GM21528 (cell line): ENCODE measurements around the gene DAB2IP.
"Not testable (repeated sequence)": the region's sequence is repeated elsewhere in the genome, so short reads cannot be mapped to it uniquely, and the experiment has no call there.

ENCODE experiments used
- ATAC-seq: cut with Tn5 transposase; IDR thresholded peaks from one replicate; pipeline ENCODE4 v1.9.1; 2021; ENCODE audit warnings: mild to moderate bottlenecking, moderate library complexity; ENCODE audit not compliant: unreplicated experiment, low FRiP score

Gene DAB2IP

DNA sequence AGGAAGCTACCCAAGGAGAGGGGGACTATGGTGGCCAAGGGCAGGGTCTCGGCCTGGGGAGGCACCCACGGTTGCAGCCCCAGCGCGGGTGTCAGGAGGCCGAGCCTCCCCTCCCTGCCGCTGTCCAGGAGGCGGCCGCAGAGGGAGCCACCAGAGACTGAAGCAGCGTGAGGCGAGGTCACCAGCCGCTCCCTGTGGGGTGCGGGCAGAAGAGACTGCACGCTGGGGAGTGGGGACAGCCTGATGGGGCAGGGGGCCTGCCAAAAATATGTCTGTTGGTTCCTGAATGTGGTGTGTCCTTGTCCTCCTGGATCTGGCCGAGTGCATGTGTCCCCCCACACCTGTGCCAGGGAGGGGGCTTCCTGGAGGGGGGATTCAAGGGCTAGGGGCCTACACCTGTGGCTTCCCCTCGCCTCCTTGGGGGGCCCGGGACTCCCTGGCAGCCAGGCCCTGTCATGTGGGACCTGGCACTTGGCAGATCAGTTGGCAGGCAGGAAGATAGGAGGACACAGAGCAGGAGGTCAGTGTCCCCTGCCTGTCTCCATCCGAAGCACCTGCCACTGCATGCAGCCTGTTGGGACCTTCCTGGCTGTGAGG lies 131.2 kb downstream of the DAB2IP start:
- ATAC-seq = no peak

DNA sequence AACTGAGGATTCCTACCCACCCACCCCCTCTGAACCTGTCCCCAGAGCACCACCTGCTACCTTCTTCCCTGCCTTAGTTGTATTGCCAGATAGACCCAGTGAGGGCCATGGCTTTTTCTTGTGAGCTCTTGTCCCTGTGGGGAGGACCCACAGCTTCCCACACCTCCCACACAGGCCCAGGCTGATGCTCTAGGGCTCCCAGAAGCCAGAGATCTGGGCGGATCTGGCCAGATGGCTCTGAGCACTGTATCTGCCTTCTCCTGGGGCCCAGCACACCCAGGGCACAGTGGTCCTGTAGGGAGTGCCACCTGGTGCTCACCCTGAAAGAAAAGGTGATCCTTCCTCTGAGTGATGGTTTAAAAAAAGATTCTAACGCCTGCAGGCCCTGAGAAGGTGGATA lies 131.7 kb downstream of the DAB2IP start:
- ATAC-seq = no peak

DNA sequence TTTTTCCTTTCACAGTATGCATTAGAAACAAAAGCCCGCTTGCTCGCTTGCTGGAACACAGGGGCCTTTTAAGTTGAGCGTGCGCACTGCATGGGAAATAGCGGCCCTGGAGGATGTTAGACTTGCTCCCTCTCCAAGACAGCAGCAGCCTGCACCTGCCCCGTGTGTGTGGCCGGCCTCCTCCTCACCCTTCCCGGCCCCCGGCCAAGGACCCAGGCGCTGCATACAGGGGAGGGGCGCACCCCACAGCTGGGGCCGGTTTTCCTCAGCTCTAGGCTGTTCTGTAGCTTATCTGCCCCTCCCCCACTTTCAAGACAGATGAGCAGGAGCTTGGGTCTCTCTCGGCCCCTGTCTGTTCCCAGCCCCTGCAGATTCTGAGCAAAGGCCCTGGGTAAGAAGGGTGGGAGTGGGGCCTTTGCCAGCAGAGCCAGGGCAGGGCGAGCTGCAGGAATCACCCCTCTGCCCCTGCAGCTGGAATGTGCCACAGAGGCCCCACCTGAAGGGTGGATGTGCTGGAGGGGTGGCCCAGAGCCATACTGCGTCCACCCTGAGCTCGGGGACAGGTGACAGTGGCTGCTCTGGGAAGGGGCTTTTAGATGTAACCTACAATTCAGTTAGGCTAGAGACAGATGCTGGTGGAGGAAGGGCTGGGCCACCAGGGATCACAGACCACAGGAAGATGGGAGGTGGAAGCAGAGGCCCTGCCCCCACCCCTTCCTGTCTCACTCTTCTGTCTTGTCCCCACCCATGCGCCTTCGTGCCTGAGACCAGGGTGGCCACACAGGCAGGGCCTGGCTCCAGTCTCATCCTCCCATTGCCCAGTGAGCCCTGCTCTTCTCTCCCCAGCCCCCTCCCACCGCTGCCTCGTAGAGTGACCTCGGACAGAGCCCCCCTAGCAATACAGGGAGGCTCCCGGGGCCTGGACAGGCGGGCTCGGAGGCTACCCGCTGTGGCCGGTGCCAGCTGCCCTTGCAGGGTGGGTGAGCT lies 132.4 kb downstream of the DAB2IP start:
- ATAC-seq = no peak

DNA sequence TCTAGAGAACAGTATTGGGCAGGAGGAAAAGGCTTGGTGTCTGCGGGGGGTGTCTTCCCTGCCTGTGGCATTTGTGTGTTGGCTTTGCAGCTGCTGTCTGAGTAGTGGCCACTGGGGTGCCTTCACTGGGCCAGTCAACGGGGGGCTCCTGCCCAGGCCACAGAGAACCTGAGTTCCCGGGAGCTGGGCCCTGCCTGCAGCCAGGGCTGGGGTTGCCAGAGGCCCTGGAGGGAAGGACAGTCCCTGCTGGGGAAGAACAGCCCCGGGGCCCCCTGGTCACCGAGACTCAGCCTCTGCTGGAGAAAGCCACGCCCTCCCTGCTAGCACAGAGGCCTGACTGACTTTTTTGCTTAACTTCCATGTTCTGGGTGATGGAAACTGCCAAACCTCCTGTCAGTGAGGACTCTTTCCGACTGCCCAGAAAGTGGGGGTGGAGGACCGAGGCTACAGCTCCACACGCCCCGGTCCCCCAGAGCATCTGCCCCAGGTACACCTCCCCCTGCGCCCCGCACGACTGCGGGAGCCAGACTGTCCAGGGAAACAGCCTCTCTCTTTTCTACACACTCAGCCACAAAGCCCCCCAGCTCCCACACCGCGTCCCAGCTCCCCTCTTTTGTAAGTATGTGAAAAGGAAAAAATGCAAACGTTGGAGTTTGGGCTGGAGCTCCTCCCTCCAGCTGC lies 133.4 kb downstream of the DAB2IP start:
- no peak for ATAC-seq

DNA sequence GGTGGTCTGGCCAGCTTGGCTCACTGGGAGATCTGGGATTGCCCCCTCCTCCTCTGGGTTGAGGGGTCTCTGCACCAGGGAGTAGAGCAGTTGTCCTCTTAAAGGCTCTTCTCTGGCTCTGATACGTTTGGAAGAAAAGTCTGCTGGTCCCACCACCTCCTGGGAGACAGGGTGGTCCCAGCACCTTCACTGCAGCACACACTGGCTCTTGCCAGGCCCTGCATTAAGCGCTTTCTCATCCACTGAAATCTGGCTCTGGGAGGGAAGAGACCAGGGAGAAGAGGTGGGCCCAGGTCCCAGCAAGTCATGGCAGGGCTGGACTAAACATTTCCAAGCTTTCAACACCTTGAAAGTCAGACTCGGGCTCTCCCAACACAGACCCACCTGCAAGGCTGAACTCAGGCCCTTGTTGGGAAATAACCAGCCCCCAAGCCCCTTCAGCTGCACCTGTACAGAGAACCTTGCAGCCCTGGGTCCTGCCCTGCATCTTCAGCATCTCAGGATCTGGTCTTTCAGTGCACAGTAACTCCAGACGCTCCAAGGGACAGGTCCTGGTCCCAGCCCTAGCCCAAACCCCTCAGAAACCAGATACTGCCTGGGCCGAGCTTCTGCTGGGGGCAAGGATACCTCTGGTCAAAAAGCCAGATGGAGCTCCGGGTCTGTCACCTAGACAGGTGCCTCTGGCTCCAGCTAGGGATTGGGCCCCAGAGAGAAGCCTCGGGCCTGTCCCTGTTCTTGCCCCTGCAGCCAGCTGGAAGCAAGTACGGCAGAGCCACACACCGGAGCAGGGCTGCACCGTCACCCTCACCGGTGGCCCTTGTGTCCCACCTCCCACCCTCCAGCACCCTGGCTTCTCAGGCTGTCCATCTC lies 134.5 kb downstream of the DAB2IP start:
- ATAC-seq = no peak

DNA sequence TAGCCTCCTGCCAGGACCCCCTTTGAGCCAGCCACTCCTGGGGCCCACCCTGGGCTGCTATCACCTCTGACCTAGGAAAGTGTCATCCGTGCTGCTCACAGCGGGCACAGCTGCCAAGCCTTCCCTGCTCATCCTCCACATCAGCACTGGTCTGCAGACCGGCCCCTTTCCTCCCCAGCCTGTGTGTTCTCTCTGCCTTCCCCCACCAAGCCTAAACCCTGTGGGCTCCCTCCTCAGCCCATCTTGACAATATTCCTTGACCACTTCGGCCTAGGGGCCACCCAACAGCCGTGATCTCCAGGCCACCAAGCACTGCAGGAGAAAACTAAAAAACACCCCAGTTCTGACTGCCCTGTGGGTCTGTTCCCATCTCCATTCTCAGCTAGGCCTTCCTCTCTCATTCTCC lies 135.1 kb downstream of the DAB2IP start:
- ATAC-seq = no peak

DNA sequence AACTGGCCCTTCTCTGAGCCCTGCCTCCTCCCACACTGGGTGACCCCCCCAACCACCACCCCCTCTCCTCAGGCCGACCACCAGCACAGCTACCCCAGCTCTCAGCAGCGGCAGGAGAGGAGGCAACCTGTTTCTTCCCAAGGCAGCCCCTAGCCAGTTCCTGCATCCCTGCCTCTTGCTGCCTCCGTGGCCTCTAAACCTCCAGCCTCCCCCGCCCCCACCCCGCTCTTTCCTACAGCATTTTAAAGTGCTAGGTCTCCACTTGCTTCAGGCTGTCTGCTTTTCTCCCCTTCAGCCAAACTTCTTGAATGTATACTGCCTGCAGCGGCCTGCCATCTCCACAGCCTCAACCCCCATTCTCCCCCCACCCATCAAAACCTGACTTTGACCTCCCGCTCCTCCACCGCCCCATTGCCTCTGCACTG lies 135.6 kb downstream of the DAB2IP start:
- ATAC-seq = no peak

DNA sequence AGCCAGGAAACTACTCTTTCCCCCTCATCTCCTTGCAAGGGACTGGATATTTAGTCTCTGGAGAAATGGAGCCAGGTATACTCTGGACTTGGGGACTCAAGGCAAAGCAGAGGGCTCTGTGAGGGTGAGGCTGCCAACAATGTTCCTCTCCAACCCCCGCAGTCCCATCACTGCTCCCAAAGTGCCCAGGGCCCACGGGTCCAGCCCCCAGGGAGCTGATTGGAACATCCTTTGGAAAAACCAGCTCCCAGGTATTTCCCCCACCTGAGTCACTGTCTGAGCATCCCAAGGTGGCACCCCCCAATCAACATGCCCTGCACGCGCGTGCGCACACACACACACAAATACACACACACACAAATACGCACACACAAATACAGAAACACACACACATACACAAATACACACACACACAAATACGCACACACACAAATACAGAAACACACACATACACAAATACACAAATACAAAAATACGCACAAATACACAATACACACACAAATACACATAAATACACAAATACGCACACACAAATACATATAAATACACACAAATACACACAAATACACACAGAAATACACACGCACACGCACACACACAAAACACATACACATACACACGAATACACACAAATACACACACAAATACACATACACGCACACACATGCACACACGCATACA lies 137.4 kb downstream of the DAB2IP start:
- ATAC-seq = no peak

DNA sequence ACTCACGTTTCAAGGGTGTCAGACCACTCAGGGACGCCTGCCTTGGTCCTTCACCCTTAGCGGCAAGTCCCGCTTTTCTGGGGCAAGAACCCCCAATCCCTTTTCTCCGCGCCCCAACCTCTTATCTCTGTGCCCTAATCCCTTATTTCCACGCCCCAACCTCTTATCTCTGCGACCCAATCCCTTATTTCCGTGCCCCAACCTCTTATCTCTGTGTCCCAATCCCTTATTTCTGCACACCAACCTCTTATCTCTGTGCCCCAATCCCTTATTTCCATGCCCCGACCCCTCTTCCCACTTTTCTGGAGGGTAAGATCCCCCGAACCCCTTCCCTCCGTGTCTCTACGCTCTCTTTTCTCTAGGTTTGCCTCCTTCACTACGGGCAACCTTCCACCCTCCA lies 139.4 kb downstream of the DAB2IP start:
- no peak for ATAC-seq

DNA sequence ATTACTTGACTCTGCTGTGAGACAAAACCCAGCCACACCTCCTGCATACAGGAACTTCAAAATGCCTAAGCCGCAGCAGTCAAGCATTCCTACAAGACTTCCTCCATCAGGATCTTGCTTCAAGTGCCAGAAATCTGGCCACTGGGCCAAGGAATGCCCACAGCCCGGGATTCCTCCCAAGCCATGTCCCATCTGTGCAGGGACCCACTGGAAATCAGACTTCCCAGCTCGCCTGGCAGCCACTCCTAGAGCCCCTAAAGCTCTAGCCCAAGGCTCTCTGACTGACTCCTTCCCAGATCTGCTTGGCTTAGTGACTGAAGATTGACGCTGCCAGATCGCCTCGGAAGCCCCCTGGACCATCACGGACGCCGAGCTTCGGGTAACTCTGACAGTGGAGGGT lies 141.0 kb downstream of the DAB2IP start:
- not testable (repeated sequence) for ATAC-seq

DNA sequence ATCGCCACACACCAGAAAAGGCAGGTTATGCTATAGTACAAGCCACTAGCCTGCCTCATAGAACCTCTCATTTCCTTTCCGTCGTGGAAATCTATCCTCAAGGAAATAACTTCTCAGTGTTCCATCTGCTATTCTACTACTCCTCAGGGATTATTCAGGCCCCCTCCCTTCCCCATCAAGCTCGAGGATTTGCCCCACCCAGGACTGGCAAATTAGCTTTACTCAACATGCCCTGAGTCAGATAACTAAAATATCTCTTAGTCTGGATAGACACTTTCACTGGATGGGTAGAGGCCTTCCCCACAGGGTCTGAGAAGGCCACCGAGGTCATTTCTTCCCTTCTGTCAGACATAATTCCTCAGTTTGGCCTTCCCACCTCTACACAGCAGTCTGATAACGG lies 142.9 kb downstream of the DAB2IP start:
- not testable (repeated sequence) for ATAC-seq

DNA sequence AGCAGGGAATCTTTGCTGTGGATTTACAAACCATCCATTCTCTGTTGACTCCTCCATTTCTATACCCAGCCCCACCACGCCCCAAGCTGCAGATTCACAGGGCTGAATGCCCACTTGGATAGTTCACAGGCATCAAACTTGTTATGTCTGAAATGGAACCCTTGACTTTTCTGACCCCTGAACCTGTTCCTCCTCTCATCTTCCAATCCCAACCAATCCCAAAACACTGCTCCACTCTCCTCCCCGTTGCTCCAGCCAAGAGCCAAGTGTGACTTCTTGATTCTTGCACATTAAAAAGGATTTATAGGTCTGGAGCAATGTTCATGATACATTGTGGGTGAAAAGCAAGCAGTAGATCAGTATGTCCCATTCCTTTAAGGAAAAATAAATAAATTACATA lies 145.6 kb downstream of the DAB2IP start:
- no peak for ATAC-seq

DNA sequence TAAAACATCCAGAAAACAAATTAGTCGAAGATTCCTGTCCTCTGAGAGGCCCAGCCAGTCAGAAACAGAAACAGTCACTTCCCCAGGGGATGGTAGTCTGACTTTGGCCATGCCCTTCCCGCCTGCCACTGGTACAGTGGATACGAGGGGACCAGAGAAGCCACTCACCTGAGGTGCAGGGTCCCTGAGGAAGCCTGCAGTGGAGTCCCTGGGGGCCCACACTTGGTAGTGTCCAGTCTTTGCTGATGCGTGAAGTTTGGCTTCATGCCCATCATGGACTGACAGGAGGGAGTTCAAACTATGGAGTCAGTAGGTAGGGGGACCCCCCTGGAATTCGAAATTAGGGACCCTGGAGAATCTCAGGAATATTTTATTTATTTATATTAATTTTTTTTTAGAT lies 147.5 kb downstream of the DAB2IP start:
- ATAC-seq = no peak

DNA sequence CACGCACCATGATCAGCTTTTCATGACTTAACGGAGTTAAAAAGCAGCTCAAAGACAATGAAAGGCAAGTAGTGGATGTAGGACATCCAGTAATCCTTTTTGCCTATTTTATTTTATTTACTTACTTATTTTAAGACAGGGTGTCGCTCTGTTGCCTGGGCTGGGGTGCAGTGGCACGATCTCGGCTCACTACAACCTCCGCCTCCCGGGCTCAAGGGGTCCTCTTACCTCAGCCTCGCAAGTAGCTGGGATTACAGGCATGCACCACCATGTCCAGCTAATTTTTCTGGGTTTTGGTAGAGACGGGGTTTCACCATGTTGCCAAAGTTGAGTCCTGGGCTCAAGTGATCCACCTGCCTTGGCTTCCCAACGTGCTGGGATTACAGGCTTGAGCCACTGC lies 148.9 kb downstream of the DAB2IP start:
- no peak for ATAC-seq

DNA sequence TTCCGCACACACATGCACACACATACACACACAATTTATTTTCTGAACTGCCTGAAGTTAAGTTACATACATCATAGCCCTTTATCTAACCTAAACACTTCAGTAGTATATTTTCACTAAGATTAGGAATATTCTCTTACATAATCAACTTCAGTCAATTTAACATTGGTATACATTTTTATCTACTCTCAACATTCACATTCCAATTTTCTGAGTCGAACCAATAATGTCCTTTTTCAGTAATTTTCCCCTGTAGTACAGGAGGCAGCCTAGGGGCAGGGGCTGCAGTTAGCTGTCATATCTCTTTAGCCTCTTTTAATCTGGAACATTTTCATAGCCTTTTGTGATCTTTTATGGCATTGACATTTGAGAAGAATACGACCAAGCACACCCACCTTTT lies 150.1 kb downstream of the DAB2IP start:
- ATAC-seq = no peak

DNA sequence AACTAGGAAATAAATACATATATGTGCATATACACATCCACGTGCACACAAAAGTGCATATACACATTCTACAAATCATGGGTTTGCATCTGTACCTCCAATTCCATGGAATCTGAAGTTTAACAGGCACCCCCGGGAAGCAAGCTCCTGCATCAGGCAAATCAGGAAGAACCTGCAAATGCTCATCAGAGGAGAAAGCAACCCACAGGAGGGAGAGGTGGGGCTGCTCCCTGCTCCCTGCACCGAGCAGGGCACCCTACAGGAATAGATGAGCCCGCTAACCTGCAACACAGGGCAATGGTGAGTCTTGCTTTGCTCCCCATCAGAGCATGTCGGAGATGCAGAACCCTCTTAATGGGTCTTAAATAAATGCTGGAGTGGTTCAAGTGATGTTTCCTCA lies 151.3 kb downstream of the DAB2IP start:
- no peak for ATAC-seq

DNA sequence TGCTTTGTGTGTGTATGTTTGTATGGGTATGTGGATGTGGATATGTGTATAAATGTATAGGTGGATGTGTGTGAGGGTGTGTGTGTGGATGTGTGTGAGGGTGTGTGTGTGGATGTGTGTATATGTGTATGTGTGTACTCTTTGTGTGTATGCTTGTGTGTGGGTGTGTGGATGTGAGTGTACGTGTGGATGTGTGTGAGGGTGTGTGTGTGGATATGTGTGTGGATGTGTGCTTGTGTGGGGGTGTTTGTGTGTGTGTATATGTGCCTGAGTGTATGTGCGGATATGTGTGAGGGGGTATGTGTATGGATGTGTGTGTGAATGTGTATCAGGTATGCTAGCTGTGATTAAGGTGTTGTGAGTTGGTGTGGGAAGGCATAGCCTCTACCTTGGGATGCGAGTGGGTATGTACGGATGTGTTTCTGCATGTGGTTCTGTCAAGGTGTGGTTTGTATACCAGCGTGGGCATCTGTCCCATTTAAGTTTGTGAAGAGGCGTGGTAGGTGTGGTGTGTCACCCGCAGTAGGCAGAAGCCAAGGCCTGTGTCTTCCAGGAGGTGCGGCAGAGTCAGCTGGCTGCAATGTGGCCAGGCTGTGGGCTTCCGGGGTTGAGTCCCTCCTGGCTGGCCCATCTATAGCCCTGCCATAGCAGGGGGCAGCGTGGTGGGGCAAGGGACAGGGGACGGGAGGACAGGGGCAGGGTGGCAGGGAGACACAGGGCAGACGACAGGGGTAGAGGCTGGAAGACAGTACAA lies 155.8 kb downstream of the DAB2IP start:
- ATAC-seq = no peak

DNA sequence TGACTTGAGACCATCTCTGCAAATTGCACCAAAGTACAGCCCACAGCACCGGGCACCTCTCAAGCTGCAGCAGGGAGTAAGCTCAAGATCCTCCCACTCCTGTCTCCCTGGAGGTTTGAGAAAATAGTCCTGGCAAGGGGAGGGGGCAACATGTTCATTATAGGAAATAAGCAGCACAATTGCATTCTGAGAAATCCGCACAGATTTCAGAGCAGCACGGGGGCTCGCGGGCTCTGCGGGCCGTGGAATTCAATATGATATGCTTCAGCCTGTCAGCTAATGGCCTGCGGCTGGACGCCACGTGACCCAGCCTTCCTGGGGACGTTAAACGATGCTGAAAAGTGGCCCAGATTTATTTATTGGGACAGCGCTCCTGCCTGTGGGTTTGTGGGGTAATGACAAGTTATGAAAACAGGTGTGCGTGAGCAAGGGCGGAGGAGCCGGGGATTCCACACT lies 156.4 kb downstream of the DAB2IP start:
- ATAC-seq = no peak

DNA sequence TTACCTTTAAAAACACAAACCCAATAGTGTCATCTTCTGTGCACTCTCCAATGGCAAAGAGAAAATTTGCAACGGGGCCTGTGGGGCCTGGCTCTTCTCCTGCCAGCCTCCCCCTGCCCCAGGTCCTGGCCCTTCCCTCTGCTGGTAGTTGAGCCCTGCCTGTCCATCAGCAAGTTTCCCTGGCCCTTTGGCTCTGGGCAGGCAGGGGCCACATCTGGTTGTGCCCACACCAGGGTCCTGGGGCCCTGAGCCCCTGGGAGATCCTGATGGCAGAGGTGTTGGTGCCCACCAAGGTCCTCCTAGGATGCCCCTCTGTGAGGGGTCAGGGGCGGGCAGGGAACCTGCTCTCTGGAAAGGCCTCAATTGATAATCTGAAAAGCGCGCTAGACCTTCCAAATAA lies 157.3 kb downstream of the DAB2IP start:
- no peak for ATAC-seq
